Sigmoid colon (tissue), 4 donors: ENCODE results near the gene NLRP3.

Source experiments
- EP300 ChIP-seq, 4 donors: sonication (generic); formaldehyde crosslinking; IDR thresholded peaks; one replicate each; pipeline ENCODE4 v1.6.1; 2017; ENCODE audit warnings: antibody characterized with exemption in 4 of 4
- POLR2A ChIP-seq, 2 donors: fragments of 450-650 bp; IDR thresholded peaks; one replicate each; pipeline ENCODE4 v1.6.1; 2016; ENCODE audit warnings: antibody characterized with exemption in 2 of 2, mild to moderate bottlenecking in 2 of 2, moderate library complexity in 2 of 2
- POLR2AphosphoS5 ChIP-seq, 4 donors: sonication (generic); formaldehyde crosslinking; IDR thresholded peaks; one replicate each; pipeline ENCODE4 v1.6.1; 2017; ENCODE audit warnings: antibody characterized with exemption in 4 of 4
- TF ChIP-seq, protein P1 (sequence below), 4 experiments: fragments of 450-650 bp in 3 of 4; fragments of 200-600 bp in 1 of 4; IDR thresholded peaks; one replicate each; pipeline ENCODE4 v1.5.1; 2016 to 2019; ENCODE audit warnings: antibody characterized with exemption in 4 of 4, mild to moderate bottlenecking in 3 of 4, moderate library complexity in 2 of 4

DNA sequence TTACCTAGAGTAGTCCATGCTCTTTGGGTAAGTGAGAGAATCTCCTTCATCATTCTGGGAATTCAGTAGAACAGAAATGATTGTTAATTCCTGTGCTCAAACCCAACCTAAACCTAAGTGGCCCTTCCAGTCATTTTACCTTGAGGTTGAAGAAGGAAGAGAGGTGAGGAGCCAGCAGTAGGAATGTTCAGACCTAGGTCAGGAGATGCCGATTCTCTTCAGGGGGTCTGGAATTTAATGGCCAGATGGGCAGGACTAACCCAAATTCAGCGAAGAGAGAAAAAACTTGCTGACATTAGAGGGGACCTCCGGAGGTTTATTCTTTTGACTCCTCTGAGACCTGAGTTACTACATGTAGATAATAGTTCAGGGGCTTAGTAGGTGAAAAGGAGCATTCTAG, 58.4 kb downstream of the NLRP3 start:
- TF ChIP-seq, protein P1, sequence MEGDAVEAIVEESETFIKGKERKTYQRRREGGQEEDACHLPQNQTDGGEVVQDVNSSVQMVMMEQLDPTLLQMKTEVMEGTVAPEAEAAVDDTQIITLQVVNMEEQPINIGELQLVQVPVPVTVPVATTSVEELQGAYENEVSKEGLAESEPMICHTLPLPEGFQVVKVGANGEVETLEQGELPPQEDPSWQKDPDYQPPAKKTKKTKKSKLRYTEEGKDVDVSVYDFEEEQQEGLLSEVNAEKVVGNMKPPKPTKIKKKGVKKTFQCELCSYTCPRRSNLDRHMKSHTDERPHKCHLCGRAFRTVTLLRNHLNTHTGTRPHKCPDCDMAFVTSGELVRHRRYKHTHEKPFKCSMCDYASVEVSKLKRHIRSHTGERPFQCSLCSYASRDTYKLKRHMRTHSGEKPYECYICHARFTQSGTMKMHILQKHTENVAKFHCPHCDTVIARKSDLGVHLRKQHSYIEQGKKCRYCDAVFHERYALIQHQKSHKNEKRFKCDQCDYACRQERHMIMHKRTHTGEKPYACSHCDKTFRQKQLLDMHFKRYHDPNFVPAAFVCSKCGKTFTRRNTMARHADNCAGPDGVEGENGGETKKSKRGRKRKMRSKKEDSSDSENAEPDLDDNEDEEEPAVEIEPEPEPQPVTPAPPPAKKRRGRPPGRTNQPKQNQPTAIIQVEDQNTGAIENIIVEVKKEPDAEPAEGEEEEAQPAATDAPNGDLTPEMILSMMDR (IDR thresholded peaks at IDR 0.05): no peak
- no peak for TF ChIP-seq POLR2A (IDR thresholded peaks at IDR 0.05)
- TF ChIP-seq POLR2AphosphoS5 (IDR thresholded peaks at IDR 0.05): no peak
- no peak for TF ChIP-seq EP300 (IDR thresholded peaks at IDR 0.05)
